ENCODE data around the gene MAN1A1. TPM values are rescaled to one million over a fixed set of nuclear protein-coding genes. Genes with fewer than 3 reads are reported as not detected.

Gene MAN1A1
- total RNA-seq, 1 experiment from 2014 or later, result 0.06 TPM

DNA sequence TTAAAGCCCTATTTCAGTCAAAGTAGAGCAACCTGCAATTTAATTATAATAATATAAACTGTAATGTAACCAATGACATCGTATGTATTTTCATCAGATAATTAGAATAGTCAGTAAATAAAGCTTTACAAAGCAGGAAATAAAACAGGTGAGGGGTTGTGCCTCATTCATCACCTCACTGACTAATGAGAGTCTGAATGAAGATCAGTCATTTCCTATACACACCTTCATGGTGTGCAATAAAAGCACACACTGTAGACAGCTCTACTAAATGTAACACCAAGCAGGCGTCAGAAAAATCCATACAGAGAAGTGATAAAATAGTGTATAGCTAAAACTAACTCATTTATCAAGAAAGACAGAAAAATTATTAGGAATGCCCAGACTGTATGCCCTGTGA lies 105.9 kb downstream of the MAN1A1 start:
- intact Hi-C loops (cut with micrococcal nuclease; ENCODE audit: unreplicated experiment), result no loop called here
- Histone ChIP-seq H3K27me3 (replicated peaks; ENCODE audit: insufficient read depth, low read depth, low read length, poor library complexity) (no peaks in the 10 kb centered on the region), H3K4me3 (ENCODE audit: low read depth, low read length, poor library complexity, severe bottlenecking) (no peak overlapping the region), H3K27ac (ENCODE audit: low read depth, low read length, poor library complexity, severe bottlenecking) (no peak overlapping the region), H3K9me3 (ENCODE audit: low read depth, low read length, poor library complexity, severe bottlenecking) (no peaks in the 10 kb centered on the region), H3K4me1 (ENCODE audit: insufficient read depth, low read length, poor library complexity, severe bottlenecking) (peaks cover 3% of the 10 kb centered on the region), H3K36me3 (ENCODE audit: insufficient read depth, low read length, poor library complexity, severe bottlenecking) (no peaks in the 10 kb centered on the region)
- no peak for DNase-seq (ENCODE audit: low spot score)
- BruUV-seq (replicated peaks), result no TSS peak
- TF ChIP-seq, protein P1, sequence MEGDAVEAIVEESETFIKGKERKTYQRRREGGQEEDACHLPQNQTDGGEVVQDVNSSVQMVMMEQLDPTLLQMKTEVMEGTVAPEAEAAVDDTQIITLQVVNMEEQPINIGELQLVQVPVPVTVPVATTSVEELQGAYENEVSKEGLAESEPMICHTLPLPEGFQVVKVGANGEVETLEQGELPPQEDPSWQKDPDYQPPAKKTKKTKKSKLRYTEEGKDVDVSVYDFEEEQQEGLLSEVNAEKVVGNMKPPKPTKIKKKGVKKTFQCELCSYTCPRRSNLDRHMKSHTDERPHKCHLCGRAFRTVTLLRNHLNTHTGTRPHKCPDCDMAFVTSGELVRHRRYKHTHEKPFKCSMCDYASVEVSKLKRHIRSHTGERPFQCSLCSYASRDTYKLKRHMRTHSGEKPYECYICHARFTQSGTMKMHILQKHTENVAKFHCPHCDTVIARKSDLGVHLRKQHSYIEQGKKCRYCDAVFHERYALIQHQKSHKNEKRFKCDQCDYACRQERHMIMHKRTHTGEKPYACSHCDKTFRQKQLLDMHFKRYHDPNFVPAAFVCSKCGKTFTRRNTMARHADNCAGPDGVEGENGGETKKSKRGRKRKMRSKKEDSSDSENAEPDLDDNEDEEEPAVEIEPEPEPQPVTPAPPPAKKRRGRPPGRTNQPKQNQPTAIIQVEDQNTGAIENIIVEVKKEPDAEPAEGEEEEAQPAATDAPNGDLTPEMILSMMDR (conservative IDR thresholded peaks at IDR 0.05; ENCODE audit: low read depth, low read length), result no peak
- no peak for TF ChIP-seq EZH2 (IDR thresholded peaks at IDR 0.05; ENCODE audit: borderline replicate concordance, low read depth, low read length, poor library complexity, severe bottlenecking)
- ChIA-PET CTCF (no interaction called here), POLR2A (ENCODE audit: low non-redundant PET) (no interaction called here)

DNA sequence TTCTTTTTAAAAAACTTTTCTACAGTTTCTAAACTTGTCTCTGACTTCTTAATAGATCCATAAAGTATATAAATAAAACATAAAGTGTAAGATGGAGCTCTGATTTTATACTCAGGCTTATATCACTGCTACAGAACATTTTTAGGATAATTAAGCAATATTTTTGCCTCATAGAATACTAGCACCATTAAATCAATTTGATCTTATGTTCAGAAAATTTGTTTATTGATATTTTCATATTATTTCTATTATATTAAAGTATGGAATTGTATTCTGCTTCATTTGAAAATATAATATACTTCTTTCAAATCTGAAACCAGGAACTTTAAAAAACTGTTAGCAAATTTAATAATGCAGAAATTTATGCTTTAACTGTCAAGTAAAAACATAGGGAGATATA lies 106.5 kb downstream of the MAN1A1 start:
- no peak overlapping the region for H3K4me3 ChIP-seq (ENCODE audit: low read depth, low read length, poor library complexity, severe bottlenecking)
- H3K4me1 ChIP-seq (ENCODE audit: insufficient read depth, low read length, poor library complexity, severe bottlenecking), result peaks cover 3% of the 10 kb centered on the region
- TF ChIP-seq EZH2 (IDR thresholded peaks at IDR 0.05; ENCODE audit: borderline replicate concordance, low read depth, low read length, poor library complexity, severe bottlenecking), result no peak
- TF ChIP-seq, protein P1 (conservative IDR thresholded peaks at IDR 0.05; ENCODE audit: low read depth, low read length), result no peak
- ChIA-PET POLR2A (ENCODE audit: low non-redundant PET) (no interaction called here), CTCF (no interaction called here)
- BruUV-seq (replicated peaks), result no TSS peak
- no peaks in the 10 kb centered on the region for H3K9me3 ChIP-seq (ENCODE audit: low read depth, low read length, poor library complexity, severe bottlenecking)
- no peaks in the 10 kb centered on the region for H3K27me3 ChIP-seq (replicated peaks; ENCODE audit: insufficient read depth, low read depth, low read length, poor library complexity)
- intact Hi-C loops (cut with micrococcal nuclease; ENCODE audit: unreplicated experiment), result no loop called here
- DNase-seq (ENCODE audit: low spot score), result no peak
- H3K27ac ChIP-seq (ENCODE audit: low read depth, low read length, poor library complexity, severe bottlenecking), result no peak overlapping the region
- H3K36me3 ChIP-seq (ENCODE audit: insufficient read depth, low read length, poor library complexity, severe bottlenecking), result no peaks in the 10 kb centered on the region

DNA sequence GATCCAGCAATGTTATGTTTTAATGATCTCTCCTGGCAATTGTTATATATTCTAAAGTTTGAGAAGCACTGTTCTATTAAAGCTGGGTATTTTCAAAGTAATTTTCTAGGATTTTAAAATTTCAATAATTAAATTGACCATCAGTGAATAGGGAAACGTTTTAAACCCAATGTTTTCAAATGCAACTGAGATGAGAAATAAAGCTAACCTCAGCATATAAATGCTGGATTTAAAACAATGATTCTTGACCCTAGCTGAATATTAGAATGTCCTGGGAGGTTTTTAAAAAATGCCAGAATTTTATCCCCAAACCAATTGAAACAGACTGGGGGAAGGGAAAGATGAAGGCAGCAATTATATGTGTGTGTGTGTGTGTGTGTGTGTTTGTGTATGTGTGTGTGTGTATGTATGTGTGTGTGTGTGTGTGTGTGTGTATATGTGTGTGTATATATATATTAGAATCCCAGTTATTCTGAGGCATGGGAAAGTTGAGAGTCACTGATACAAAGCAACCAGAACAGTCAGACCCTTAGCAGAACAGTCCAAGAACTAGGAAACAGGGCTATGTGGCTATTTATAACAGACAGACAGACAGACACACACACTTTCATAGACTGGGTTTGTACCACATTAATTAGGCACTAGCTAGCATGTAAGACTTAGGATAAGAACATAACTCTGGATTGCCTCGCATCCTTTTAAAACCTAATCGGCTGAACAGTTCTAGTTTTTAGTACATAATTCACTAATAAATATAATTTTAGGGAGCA lies 107.8 kb downstream of the MAN1A1 start:
- Histone ChIP-seq H3K4me1 (ENCODE audit: insufficient read depth, low read length, poor library complexity, severe bottlenecking) (peaks cover 3% of the 10 kb centered on the region), H3K27ac (ENCODE audit: low read depth, low read length, poor library complexity, severe bottlenecking) (no peak overlapping the region), H3K9me3 (ENCODE audit: low read depth, low read length, poor library complexity, severe bottlenecking) (no peaks in the 10 kb centered on the region), H3K4me3 (ENCODE audit: low read depth, low read length, poor library complexity, severe bottlenecking) (no peak overlapping the region), H3K27me3 (replicated peaks; ENCODE audit: insufficient read depth, low read depth, low read length, poor library complexity) (no peaks in the 10 kb centered on the region), H3K36me3 (ENCODE audit: insufficient read depth, low read length, poor library complexity, severe bottlenecking) (no peaks in the 10 kb centered on the region)
- ChIA-PET CTCF (no interaction called here), POLR2A (ENCODE audit: low non-redundant PET) (no interaction called here)
- no peak for DNase-seq (ENCODE audit: low spot score)
- no TSS peak for BruUV-seq (replicated peaks)
- TF ChIP-seq, protein P1 (conservative IDR thresholded peaks at IDR 0.05; ENCODE audit: low read depth, low read length), result no peak
- no peak for TF ChIP-seq EZH2 (IDR thresholded peaks at IDR 0.05; ENCODE audit: borderline replicate concordance, low read depth, low read length, poor library complexity, severe bottlenecking)
- intact Hi-C loops (cut with micrococcal nuclease; ENCODE audit: unreplicated experiment), result no loop called here

Data from A673 (cell line).